Osteoblast (primary cell): ENCODE data around the gene HES4. TPM values are rescaled to one million over a fixed set of nuclear protein-coding genes. Genes with fewer than 3 reads are reported as not detected.
A peak's percentile ranks its signal among the peaks of the same experiment; 100 is the strongest.
"Not testable (repeated sequence)": the region's sequence is repeated elsewhere in the genome, so short reads cannot be mapped to it uniquely, and the experiment has no call there.

Source experiments
- DNase-seq: peaks from one replicate; pipeline ENCODE4 v3.0.0; 2011; ENCODE audit warnings: low spot score, mixed read lengths; ENCODE audit not compliant: insufficient read length; ENCODE audit errors: missing footprints
- H2AFZ ChIP-seq: 2 replicates; pipeline ENCODE4 v1.6.0; 2011; ENCODE audit warnings: mild to moderate bottlenecking, low read length
- H3K27ac ChIP-seq: 2 replicates; pipeline ENCODE4 v1.5.1; 2011; ENCODE audit warnings: mild to moderate bottlenecking, low read depth, low read length, moderate library complexity
- H3K27me3 ChIP-seq: 2 replicates; pipeline ENCODE4 v1.6.0; 2012; ENCODE audit warnings: mild to moderate bottlenecking, control low read depth, inconsistent platforms, low read length, moderate library complexity; ENCODE audit not compliant: insufficient read depth
- H3K36me3 ChIP-seq: 2 replicates; pipeline ENCODE4 v1.5.1; 2011; ENCODE audit warnings: mild to moderate bottlenecking, low read length, control low read depth, moderate library complexity; ENCODE audit not compliant: insufficient read depth
- H3K4me1 ChIP-seq: 2 replicates; pipeline ENCODE4 v1.5.1; 2011; ENCODE audit warnings: mild to moderate bottlenecking, low read length, control low read depth, moderate library complexity; ENCODE audit not compliant: insufficient read depth
- H3K4me2 ChIP-seq: 2 replicates; pipeline ENCODE4 v1.6.0; 2011; ENCODE audit warnings: mild to moderate bottlenecking, low read length; ENCODE audit not compliant: insufficient read depth
- H3K4me3 ChIP-seq: fragments of 200-600 bp; sonication (generic); 3 replicates; pipeline ENCODE4 v1.5.1; 2012; ENCODE audit warnings: mild to moderate bottlenecking, low read length, inconsistent platforms; ENCODE audit not compliant: insufficient read depth
- H3K79me2 ChIP-seq: 2 replicates; pipeline ENCODE4 v1.6.0; 2012; ENCODE audit warnings: mild to moderate bottlenecking, low read length, control low read depth, inconsistent platforms; ENCODE audit not compliant: insufficient read depth
- H3K9me3 ChIP-seq: 2 replicates; pipeline ENCODE4 v1.5.1; 2011; ENCODE audit warnings: low read depth, low read length, control low read depth
- H4K20me1 ChIP-seq: 2 replicates; pipeline ENCODE4 v1.6.0; 2012; ENCODE audit warnings: mild to moderate bottlenecking, low read length, control low read depth; ENCODE audit not compliant: insufficient read depth
- total RNA-seq: library from RNA; depleted of rRNA; stranded (reverse); fragments of >200 nt; gene quantifications from 2 replicates; pipeline ENCODE4 v1.2.3, GENCODE V29; 2012
- TF ChIP-seq, protein P1 (sequence below): IDR thresholded peaks from 2 replicates; pipeline ENCODE4 v1.5.1; 2011; ENCODE audit warnings: mild to moderate bottlenecking, low read depth, low read length, moderate library complexity; ENCODE audit errors: extremely low read depth

The HES4 gene
- total RNA-seq, 1 donor, result 0.72 TPM

GRCh38 chr1:997713-997992 lies 2.2 kb downstream of the HES4 start:
- DNase-seq, result no peak
- Histone ChIP-seq H3K36me3 (no peaks in the 10 kb centered on the region), H3K79me2 (no peaks in the 10 kb centered on the region), H2AFZ (no peak overlapping the region), H3K27me3 (peaks cover 48% of the 10 kb centered on the region), H3K4me3 (no peak overlapping the region), H3K9me3 (no peaks in the 10 kb centered on the region), H3K4me2 (no peak overlapping the region), H3K4me1 (peaks cover 4% of the 10 kb centered on the region), H4K20me1 (no peaks in the 10 kb centered on the region), H3K27ac (no peak overlapping the region)
- TF ChIP-seq, protein P1, sequence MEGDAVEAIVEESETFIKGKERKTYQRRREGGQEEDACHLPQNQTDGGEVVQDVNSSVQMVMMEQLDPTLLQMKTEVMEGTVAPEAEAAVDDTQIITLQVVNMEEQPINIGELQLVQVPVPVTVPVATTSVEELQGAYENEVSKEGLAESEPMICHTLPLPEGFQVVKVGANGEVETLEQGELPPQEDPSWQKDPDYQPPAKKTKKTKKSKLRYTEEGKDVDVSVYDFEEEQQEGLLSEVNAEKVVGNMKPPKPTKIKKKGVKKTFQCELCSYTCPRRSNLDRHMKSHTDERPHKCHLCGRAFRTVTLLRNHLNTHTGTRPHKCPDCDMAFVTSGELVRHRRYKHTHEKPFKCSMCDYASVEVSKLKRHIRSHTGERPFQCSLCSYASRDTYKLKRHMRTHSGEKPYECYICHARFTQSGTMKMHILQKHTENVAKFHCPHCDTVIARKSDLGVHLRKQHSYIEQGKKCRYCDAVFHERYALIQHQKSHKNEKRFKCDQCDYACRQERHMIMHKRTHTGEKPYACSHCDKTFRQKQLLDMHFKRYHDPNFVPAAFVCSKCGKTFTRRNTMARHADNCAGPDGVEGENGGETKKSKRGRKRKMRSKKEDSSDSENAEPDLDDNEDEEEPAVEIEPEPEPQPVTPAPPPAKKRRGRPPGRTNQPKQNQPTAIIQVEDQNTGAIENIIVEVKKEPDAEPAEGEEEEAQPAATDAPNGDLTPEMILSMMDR, result no peak

GRCh38 chr1:996851-997712 lies 2.8 kb downstream of the HES4 start:
- TF ChIP-seq, protein P1, result no peak
- no peak overlapping the region for H3K27ac ChIP-seq
- no peak overlapping the region for H3K4me3 ChIP-seq
- H3K27me3 ChIP-seq, result peaks cover 46% of the 10 kb centered on the region
- peak; percentile 83 for DNase-seq
- no peaks in the 10 kb centered on the region for H3K9me3 ChIP-seq
- H3K4me1 ChIP-seq, result peaks cover 4% of the 10 kb centered on the region
- no peaks in the 10 kb centered on the region for H4K20me1 ChIP-seq
- H3K79me2 ChIP-seq, result no peaks in the 10 kb centered on the region
- H3K4me2 ChIP-seq, result no peak overlapping the region
- H3K36me3 ChIP-seq, result no peaks in the 10 kb centered on the region
- no peak overlapping the region for H2AFZ ChIP-seq

GRCh38 chr1:995665-996633 lies 3.9 kb downstream of the HES4 start:
- H2AFZ ChIP-seq, result no peak overlapping the region
- no peak overlapping the region for H3K27ac ChIP-seq

DNA sequence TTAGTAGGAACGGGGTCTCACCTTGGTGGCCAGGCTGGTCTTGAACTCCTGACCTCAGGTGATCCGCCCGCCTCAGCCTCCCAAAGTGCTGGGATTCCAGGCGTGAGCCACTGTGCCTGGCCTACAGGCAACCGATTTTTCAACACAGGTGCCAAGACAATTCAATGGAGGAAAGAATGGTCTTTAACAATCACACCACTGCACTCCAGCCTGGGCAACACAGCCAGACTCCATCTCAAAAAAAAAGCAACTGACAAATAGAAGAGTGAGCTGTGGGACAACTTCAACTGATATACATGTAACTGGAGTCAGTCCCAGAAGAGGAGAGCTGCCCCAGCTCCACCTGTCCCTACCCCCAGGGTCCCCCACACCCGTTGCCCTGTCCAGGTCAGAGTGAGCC lies 5.4 kb downstream of the HES4 start:
- H3K4me3 ChIP-seq, H3K4me2 ChIP-seq, H3K27ac ChIP-seq, H4K20me1 ChIP-seq, H3K36me3 ChIP-seq, H2AFZ ChIP-seq, H3K9me3 ChIP-seq, H3K4me1 ChIP-seq, H3K79me2 ChIP-seq: not testable (repeated sequence)
- peak; percentile 48 for DNase-seq
- H3K27me3 ChIP-seq, result peaks cover 25% of the 10 kb centered on the region

More at GRCh38 chr1:995665-996633, 3.9 kb downstream of the HES4 start:
- peaks cover 2% of the 10 kb centered on the region for H3K4me1 ChIP-seq
- H3K36me3 ChIP-seq, result no peaks in the 10 kb centered on the region
- H3K4me2 ChIP-seq, result no peak overlapping the region
- TF ChIP-seq, protein P1, result no peak
- H3K9me3 ChIP-seq, result no peaks in the 10 kb centered on the region
- DNase-seq, result peak; percentile 79
- H3K4me3 ChIP-seq, result no peak overlapping the region
- no peaks in the 10 kb centered on the region for H4K20me1 ChIP-seq
- H3K79me2 ChIP-seq, result no peaks in the 10 kb centered on the region
- peaks cover 37% of the 10 kb centered on the region for H3K27me3 ChIP-seq
